ENCODE data around the gene ARSB. TPM values are rescaled to one million over a fixed set of nuclear protein-coding genes. Genes with fewer than 3 reads are reported as not detected.
"Not testable (repeated sequence)": the region's sequence is repeated elsewhere in the genome, so short reads cannot be mapped to it uniquely, and the experiment has no call there.

The ARSB gene
- total RNA-seq, 1 donor from 2014 or later, result 16.7 TPM

DNA sequence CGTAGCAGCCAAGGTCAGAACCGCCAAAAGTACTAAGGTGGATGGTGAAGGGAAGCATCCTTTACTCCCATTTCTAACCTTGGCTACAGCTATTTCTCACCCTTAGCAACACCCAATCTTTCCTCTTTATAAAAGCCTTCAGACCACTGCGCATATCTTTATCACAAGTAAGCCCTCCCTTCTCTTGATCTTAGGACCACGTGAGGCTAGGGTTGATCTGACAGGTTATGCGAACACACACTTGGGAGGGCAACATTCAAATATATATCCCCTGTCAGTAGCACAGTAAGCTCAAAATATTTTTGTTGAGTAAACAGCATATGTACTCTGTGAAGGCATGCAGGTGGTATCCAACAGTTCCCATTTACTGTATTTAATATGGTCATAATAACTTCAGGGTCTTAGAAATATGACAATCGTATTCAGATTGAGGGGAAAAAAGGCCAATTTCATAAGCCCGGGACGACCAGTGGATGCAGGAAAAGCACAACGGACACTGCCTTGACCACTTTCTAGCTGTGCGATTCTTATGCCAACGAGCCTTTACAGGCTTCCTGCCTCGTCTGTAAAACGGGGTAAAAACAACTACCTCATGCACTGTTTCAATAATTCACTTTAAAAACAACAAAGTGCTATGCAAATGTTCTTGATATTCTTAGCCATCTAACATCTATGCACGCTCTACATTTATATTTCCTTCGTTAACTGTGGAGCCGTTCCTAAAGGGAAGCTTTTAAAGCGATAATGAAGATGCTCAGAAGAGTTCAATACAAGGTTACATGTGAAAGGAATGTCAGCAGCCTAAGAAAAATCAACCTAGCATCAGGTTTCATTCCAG is 1.3 kb downstream of the ARSB start:
- DNase-seq (ENCODE audit: low read depth), result no peak
- TF ChIP-seq, protein P1, sequence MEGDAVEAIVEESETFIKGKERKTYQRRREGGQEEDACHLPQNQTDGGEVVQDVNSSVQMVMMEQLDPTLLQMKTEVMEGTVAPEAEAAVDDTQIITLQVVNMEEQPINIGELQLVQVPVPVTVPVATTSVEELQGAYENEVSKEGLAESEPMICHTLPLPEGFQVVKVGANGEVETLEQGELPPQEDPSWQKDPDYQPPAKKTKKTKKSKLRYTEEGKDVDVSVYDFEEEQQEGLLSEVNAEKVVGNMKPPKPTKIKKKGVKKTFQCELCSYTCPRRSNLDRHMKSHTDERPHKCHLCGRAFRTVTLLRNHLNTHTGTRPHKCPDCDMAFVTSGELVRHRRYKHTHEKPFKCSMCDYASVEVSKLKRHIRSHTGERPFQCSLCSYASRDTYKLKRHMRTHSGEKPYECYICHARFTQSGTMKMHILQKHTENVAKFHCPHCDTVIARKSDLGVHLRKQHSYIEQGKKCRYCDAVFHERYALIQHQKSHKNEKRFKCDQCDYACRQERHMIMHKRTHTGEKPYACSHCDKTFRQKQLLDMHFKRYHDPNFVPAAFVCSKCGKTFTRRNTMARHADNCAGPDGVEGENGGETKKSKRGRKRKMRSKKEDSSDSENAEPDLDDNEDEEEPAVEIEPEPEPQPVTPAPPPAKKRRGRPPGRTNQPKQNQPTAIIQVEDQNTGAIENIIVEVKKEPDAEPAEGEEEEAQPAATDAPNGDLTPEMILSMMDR (conservative IDR thresholded peaks at IDR 0.05; ENCODE audit: low read depth, low read length), result no peak

DNA sequence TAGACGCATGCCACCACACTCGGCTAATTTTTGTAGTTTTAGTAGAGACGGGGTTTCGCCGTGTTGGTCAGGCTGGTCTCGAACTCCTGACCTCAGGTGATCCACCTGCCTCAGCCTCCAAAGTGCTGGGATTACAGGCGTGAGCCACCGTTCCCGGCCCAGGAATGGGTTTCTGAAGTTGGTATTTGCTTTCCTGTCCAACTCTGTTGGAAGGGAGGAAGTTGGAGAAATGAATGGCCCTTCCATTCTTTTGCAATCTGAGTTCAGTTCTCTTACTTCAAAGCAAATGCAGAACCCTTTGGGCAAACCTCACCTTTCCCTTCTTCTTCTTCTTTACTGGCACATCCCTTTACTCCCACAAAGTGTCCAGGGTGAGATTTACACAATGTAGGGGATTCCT is 1.9 kb downstream of the ARSB start:
- DNase-seq (ENCODE audit: low read depth), result not testable (repeated sequence)
- H3K4me3 ChIP-seq (ENCODE audit: low read depth, low read length), result peak overlapping the region; percentile 67

More for the DNA sequence above, 1.3 kb downstream of the ARSB start:
- peak overlapping the region; percentile 67 for H3K4me3 ChIP-seq (ENCODE audit: low read depth, low read length)

DNA sequence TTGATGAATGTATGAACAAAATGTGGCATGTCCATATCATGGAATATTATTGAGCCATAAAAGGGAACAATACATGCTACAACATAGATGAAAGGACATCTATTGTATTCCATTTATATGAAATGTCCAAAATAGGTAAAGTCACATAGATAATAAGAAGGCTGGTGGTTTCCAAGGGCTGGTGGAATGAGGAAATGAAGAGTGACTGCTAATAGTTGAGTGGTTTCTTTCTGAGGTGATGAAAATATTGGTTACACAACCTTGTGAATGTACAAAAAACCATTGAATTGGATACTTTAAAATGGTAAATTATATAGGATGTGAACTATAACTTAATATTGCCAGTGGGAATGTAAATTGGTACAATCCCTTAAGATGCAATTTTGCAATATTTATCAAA is 5.2 kb downstream of the ARSB start:
- no peak for DNase-seq (ENCODE audit: low read depth)
- no peak overlapping the region for H3K4me3 ChIP-seq (ENCODE audit: low read depth, low read length)
- TF ChIP-seq, protein P1 (conservative IDR thresholded peaks at IDR 0.05; ENCODE audit: low read depth, low read length), result no peak

- TF ChIP-seq, protein P1 (conservative IDR thresholded peaks at IDR 0.05; ENCODE audit: low read depth, low read length), result no peak
- no peak for DNase-seq (ENCODE audit: low read depth)
- no peak overlapping the region for H3K4me3 ChIP-seq (ENCODE audit: low read depth, low read length)
These were observed 5.9 kb downstream of the ARSB start for GRCh38 chr5:78979117-78979742.

- H3K4me3 ChIP-seq (ENCODE audit: low read depth, low read length), result no peak overlapping the region
- TF ChIP-seq, protein P1 (conservative IDR thresholded peaks at IDR 0.05; ENCODE audit: low read depth, low read length), result no peak
- DNase-seq (ENCODE audit: low read depth), result no peak
These were observed 10.1 kb downstream of the ARSB start for GRCh38 chr5:78975035-78975434.

DNA sequence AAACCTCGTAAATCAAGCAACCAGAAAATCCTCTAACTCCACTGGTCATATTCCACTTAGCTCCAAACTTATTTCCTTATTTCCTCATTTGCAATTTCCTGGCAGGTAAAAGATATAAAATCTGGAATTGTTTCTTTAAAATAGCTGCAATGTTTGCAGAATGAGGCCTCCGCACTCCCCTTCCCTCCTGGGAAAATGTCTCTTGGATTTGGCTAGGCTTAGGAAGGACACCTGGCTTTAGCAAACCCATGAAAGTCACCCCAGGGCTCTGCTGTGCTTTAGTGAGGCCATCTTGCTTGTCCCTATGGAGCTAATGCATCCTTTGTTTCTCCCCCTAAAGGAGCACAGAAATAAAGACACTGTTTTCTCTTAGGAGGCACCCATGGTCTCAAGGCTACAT is 10.5 kb downstream of the ARSB start:
- TF ChIP-seq, protein P1 (conservative IDR thresholded peaks at IDR 0.05; ENCODE audit: low read depth, low read length), result no peak
- no peak overlapping the region for H3K4me3 ChIP-seq (ENCODE audit: low read depth, low read length)
- no peak for DNase-seq (ENCODE audit: low read depth)

- H3K4me3 ChIP-seq (ENCODE audit: low read depth, low read length), result no peak overlapping the region
- no peak for DNase-seq (ENCODE audit: low read depth)
- TF ChIP-seq, protein P1 (conservative IDR thresholded peaks at IDR 0.05; ENCODE audit: low read depth, low read length), result no peak
These were observed 11.1 kb downstream of the ARSB start for GRCh38 chr5:78974011-78974410.

Data from epithelial cell of proximal tubule (primary cell).